GM18498 (cell line): Measurements from ENCODE around the gene B4GALNT1.
"Not testable (repeated sequence)": the region's sequence is repeated elsewhere in the genome, so short reads cannot be mapped to it uniquely, and the experiment has no call there.

ENCODE experiments used
- ATAC-seq: cut with Tn5 transposase; IDR thresholded peaks from one replicate; pipeline ENCODE4 v1.9.1; 2021; ENCODE audit warnings: mild to moderate bottlenecking, moderate library complexity; ENCODE audit not compliant: unreplicated experiment

Gene B4GALNT1

DNA sequence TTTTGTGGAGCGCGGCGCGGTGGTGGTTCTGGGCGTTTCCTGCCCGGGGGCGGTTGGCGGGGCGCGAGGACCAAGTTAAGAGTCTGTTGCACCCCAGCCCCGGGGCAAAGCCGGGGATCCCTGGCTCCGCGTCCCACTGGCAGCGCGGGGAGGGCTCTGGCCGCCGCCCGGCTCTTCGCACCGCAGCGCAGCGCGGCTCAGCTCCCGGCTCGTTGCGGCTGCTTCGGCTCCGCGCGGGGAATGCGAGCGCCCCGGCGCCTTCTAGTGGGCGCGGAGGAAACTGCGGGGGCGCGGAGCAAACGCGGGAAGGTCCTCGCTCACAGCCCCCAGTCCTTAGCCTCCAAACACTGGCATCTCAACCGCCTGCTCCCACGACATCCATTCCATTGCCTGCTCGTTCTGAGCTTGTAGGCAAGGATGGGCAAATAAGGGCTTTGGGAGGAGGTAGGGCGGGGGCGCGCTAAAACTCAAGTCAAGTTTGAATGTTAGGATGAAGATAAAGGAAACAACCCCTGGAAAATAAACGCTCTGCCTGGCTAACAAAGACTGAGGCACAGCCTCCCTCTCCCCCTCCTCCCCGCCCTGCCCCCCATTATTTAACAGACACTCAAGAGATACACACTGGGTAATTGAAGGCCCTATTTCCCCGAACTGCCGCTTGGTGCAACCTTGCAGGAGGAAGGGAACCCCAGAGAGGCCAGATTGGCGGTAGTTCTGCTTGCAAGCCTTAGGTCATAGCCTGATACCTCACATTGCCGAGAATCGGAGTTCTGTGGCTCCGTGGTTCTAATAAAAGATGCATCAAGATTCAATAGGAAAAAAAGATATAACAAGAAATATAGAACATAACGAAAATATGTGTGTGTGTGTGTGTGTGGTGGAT, at the start of gene B4GALNT1:
TSS of gene B4GALNT1 (minus strand) at position 244 of the 883 bp plus-strand sequence. CDS start 1,069 bp downstream, outside the sequence.
- ATAC-seq = peak; percentile 79

DNA sequence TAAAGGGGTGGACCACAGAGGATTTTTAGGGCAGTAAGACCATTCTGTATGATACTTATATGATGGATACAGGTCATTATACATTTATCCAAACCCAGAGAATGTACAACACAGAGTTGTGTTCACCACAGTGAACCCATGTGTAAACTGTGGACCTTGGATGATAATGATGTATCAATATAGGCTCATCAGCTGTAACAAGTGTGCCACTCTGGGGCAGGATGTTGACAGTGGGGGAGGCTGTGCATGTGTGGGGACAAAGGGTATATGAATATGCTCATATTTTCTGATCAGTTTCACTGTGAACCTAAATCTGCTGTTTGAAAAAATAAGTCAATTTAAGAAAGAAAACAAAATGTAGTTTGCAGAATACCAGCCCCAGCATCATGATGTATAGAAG, 46.7 kb upstream of the B4GALNT1 start:
- ATAC-seq = no peak

DNA sequence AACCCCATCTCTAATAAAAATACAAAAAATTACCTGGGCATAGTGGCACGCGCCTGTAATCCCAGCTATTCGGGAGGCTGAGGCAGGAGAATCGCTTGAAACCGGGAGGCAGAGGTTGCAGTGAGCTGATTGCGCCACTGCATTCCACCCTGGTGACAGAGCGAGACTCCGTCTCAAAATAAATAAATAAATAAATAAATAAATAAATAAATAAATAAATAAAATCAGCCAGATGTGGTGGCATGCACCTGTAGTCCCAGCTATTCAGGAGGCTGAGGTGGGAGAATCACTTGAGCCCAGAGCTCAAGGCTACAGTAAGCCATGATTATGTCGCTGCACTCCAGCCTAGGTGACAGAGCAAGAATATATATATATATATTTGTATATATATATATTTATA, 44.9 kb upstream of the B4GALNT1 start:
- ATAC-seq = not testable (repeated sequence)

DNA sequence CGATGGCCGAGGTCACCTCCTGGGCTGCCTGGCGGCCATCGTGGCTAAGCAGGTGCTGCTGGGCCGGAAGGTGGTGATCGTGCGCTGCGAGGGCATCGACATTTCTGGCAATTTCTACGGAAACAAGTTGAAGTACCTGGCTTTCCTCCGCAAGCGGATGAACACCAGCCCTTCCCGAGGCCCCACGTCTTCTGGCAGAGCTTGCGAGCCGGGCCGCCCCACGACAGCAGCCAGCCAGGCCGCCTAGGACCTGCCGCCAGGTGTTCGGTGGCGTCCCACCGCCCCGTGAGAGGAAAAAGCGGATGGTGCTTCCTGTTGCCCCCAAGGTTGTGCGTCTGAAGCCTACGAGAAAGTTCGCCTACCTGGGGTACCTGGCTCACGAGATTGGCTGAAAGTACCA, 41.7 kb upstream of the B4GALNT1 start:
- ATAC-seq = no peak

DNA sequence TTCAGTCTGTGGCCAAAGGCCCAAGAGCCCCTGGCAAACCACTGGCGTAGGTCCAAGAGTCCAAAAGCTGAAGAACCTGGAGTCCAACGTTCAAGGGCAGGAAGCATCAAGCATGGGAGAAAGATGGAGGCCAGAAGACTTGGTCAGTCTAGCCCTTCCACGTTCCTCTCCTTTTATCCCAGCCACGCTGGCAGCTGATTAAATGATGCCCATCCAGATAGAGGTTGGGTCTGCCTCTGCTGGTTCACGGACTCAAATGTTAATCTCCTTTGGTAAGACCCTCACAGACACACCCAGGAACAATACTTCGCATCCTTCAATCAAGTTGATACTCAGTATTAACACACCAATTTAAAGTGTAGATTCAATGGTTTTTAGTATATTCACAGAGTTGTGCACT, 39.8 kb upstream of the B4GALNT1 start:
- ATAC-seq = no peak

DNA sequence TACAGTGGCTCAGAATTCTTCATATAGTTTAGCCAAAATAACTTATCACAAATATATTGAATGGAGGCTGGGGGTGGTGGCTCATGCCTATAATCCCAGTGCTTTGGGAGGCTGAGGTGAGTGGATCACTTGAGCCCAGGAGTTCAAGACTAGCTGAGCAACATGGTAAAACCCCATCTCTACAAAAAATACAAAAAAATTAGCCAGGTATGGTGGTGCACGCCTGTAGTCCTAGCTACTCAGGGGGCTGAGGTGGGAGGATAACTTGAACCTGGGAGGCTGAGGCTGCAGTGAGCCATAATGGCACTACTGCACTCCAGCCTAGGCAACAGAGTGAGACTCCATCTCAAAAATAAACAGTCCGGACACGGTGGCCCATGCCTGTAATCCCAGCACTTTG, 38.8 kb upstream of the B4GALNT1 start:
- ATAC-seq = not testable (repeated sequence)

DNA sequence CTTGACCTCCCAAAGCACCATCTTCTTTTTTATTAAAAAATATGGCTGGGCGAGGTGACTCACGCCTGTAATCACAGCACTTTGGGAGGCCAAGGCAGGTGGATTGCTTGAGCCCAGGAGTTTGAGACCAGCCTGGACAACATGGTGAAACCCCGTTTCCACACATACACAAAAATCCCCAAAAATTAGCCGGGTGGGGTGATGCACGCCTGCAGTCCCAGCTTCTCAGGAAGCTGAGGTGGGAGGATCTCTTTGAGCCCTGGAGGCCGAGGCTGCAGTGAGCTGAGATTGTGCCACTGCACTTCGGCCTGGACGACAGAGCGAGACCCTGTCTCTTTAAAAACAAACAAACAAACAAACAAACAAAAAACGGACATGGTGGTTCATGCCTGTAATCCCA, 36.7 kb upstream of the B4GALNT1 start:
- ATAC-seq = not testable (repeated sequence)

DNA sequence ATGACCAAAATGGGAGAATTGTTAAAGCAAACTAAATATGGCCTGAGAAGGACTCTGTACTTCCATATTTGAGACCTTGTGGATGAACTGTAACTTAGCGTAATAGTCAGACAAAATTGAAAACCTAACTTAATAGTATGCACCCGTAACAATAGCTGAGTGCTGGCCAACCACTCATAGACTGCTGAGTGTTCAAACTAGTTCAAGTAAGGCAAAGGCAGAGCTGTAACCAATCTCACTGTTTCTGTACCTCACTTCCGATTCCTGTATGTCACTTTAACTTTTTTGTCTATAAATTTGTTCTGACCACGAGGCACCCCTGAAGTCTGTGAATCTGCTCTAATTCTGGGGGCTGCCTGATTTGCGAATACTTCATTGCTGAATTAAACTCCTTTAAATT, 33.9 kb upstream of the B4GALNT1 start:
- no peak for ATAC-seq

DNA sequence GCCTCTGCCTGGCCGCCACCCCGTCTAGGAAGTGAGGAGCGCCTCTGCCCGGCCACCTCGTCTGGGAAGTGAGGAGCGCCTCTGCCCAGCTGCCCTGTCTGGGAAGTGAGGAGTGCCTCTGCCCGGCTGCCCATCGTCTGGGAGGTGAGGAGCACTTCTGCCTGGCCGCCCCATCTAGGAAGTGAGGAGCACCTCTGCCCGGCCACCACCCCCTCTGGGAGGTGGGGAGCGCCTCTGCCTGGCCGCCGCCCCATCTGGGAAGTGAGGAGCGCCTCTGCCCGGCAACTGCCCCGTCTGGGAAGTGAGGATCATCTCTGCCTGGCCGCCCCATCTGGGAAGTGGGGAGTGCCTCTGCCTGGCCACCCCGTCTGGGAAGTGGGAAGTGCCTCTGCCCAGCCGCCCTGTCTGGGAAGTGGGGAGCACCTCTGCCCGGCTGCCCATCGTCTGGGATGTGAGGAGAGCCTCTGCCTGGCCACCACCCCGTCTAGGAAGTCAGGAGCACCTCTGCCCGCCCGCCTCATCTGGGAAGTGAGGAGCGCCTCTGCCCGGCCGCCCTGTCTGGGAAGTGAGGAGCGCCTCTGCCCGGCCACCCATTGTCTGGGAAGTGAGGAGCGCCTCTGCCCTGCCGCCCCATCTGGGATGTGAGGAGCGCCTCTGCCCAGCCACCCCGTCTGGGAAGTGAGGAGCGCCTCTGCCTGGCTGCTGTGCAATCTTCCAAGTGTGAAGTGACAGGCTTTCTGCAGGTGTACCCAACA, 32.2 kb upstream of the B4GALNT1 start:
- ATAC-seq = not testable (repeated sequence)

DNA sequence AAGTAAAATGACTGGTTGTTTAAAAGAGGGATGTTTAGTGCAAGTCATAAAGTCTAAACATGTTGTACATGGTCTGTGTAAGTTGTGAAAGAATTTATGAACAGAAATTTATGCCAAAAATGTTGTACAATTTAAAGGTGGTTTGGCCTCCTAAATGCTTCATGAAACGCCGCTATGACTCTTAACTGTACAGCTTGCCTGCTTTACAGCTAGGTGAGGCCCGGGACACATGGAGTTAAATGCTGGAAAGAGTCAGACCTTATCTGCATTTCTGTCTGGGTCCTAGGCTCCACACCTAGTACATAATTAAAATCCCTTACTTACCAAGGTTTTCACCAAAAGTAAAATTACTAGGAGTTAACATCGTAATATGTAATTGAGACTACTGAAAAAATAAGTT, 28.4 kb upstream of the B4GALNT1 start:
- no peak for ATAC-seq

DNA sequence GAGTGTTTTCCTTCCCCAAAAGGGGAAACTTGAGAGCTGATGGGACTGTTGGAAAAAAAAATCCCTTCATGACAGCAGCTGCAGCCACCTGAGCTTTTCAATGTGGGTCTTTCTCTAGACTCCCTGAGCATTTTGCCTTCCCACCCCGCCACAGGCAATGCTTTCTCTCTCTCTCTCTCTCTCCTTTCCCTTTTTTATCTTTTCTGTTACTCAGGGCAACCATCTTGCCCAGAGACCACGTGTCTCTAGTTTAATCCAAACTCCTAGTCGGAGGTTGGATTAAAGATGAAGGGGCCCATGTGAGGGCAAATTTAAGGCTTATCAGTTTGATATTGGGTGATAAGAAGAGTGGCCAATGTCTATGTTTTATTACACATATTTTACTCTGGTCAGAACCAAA, 25.9 kb upstream of the B4GALNT1 start:
- ATAC-seq = no peak

DNA sequence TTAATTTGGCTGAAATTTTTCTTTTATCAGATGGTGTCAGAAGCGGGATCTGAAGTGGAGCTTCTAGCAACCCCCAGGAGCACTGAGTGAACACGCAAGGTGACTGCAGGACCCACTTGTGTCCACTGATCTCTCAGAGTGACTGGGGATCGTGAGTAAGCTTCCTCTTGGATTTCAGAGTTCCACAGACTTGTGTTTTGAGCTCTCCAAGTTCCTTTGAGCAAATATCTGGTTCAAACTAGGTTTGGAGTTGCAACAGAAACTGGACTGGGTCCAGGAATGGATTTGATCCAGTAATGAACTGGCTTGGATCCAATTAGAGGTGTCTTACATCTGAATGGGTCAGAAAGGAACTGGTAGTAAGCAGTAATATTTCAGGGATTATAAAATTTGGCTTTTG, 24.7 kb upstream of the B4GALNT1 start:
- ATAC-seq = no peak

DNA sequence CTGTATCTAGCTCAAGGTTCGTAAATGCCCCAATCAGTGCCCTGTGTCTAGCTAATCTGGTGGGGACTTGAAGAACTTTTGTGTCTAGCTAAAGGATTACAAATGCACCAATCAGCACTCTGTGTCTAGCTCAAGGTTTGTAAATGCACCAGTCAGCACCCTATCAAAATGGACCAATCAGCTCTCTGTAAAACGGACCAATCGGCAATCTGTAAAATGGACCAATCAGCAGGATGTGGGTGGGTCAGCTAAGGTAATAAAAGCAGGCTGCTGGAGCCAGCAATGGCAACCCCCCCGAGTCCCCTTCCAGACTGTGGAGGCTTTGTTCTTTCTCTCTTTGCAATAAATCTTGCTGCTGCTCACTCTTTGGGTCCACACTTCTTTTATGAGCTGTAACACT, 23.4 kb upstream of the B4GALNT1 start:
- ATAC-seq = not testable (repeated sequence)

DNA sequence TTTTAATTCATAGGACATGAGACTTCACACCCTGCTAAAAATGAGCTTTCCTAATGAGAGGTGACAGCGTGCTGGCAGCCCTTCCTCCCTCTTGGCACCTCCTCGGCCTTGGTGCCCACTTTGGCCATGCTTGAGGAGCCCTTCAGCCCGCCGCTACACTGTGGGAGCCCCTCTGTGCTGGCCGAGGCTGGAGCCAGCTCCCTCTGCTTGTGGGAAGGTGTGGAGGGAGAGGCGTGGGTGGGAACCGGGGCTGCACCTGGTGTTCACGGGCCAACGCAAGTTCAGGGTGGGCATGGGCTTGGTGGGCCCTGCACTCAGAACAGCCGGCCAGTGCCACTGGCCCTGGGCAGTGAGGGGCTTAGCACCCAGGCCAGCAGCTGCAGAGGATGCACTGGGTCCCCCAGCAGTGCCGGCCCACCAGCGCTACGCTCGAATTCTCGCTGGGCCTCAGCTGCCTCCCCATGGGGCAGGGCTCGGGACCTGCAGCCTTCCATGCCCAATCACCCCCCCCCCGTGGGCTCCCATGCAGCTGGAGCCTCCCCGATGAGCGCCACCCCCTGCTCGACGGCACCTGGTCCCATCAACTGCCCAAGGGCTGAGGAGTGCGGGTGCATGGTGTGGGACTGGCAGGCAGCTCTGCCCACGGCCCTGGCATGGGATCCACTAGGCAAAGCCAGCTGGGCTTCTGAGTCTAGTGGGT, 22.7 kb upstream of the B4GALNT1 start:
- no peak for ATAC-seq

DNA sequence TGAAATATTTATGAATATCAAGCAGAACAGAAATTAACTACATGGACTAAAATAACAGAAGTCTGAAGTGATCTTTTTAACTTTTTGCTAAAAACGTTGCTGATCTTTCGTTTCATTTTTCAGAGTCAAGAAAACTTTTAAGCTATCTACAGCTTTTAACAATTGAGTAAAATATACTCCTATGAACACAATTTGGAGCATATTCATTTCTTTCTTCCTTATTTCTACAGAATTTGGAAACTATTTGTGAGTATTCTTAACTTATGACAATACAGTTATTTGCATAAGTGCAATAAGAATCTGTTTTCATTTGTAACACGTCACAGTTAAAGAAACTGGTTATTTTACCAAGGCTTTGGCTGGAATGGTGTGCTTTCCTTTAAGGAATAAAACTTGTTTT, 21.0 kb upstream of the B4GALNT1 start:
- ATAC-seq = no peak

DNA sequence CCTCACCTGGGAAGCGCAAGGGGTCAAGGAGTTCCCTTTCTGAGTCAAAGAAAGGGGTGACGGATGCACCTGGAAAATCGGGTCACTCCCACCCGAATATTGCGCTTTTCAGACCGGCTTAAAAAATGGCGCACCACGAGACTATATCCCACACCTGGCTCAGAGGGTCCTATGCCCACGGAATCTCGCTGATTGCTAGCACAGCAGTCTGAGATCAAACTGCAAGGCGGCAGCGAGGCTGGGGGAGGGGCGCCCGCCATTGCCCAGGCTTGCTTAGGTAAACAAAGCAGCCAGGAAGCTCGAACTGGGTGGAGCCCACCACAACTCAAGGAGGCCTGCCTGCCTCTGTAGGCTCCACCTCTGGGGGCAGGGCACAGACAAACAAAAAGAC, 13.7 kb upstream of the B4GALNT1 start:
- not testable (repeated sequence) for ATAC-seq

DNA sequence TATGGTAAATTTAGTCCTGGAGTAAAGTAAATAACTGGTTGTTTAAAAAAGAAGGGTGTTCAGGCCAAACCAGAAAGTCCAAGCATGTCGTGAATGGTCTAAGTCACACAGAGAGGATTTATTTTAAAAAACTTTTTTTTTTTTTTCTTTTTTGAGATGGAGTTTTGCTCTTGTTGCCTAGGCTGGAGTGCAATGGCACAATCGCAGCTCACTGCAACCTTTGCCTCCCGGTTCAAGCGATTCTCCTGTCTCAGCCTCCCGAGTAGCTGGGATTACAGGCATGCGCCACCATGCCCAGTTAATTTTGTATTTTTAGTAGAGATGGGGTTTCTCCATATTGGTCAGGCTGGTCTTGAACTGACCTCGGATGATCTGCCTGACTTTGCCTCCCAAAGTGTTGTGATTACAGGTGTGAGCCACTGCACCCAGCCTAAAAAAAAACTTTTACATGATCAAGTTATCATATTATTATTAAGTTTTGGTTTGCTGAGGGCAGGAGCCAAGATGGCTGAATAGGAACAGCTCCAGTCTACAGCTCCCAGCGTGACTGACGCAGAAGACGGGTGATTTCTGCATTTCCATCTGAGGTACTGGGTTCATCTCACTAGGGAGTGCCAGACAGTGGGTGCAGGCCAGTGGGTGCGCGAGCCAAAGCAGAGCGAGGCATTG, 13.1 kb upstream of the B4GALNT1 start:
- not testable (repeated sequence) for ATAC-seq

DNA sequence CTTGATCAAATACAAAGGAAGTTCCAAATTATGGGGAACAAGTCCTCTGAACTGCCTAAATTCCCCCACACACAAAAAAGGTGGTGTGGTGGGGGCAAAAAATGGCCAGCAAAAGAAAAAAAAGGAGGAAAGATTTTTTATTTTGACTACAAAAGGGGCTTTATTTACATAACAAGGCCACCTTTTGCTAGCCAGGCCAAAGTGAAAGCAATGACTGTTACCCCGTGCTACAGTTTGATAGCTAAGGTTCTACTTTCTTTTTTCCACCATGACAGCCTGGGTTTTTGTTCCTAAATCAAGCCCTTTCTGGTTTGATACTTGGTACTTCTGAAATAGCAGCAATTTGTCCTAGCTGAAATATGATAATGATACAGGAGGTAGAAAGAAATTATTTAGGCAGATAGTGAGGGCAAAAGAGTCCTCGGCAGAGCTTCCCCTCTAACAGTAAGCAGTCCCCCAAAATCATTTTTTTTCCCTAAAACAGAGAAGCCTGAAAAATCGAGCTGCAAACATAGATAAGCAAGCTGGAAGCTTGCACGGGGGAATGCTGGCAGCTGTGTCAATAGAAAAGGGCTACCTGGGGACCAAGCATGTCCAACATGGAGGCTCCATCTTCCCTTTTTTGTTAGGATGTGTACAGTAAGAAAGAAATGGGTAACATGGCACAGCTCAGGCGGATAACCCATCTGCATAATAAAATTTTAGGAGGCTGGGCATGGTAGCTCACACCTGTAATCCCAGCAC, 8.9 kb upstream of the B4GALNT1 start:
- no peak for ATAC-seq

DNA sequence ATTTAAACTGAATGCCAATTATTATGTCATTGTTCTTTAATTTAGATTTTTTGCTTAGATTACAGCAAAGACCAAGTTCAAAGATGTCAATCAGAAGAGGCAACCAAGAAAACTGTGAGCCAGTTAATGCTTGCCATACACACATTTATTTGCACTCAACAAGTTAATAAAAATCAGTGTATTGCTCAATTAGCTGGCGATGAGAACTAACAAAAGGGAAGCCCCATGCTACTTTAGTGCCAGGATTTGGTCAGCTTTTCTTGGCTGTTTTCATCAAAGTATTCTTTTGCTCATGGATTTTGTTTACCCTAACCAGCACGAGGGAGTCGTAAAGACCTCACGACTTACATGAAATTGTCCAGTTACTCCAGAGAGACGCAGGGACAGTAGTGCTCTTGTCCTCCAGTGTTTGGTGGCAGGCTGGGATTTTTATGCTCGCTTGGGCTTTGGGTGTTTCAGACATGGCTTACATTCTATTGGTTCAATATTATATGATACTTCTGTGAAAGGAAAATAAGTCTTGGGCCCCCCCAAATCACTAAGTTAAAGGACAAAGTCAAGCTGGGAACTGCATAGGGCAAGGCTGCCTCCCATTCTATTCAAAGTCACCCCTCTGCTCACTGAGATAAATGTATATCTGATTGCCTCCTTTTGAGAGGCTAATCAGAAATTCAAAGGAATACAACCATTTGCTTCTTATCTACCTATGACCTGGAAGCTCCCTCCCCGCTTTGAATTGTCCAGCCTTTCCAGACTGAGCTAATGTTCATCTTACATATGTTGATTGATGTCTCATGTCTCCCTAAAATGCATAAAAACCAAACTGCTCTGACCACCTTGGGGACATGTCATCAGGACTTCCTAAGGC, 7.4 kb upstream of the B4GALNT1 start:
- no peak for ATAC-seq
